Measurements from ENCODE around the gene USP17L18.
"Not testable (repeated sequence)": the region's sequence is repeated elsewhere in the genome, so short reads cannot be mapped to it uniquely, and the experiment has no call there.

USP17L18 gene

DNA sequence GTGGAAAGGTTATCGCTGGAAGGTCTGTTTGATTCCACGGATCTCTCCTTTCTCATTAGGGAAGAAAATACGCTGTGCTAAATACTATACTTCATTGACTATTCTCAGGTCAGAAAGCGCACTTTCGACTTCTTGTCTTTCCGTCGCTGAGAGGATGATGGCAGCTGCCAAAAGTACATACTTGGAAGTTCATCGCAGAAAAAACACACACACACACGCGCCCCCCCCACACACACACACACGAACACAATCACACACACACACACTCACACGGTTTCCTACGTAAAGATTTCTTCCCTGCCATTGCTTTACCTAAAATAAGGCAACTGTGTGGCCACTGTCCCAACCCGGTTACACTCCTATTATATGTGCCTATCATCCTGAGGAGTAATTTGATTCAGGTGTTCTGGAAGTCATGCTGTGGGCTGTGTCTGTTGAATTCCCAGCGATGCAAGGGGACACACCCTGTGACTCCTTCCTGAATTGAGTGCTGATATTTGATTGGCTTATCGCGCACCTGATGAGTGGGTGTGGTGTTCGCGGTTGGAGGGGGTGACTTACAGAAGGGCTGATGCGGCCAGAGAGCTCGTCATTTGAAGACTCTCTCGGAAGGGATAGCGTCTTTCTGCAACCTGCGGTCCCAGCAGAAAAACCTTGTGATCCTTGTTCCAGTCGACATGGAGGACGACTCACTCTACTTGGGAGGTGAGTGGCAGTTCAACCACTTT is at the start of gene USP17L18:
Gene USP17L18 (plus strand): TSS at position 678 of the 728 bp plus-strand sequence. CDS start 0 bp downstream, at position 678.
- H3K9me3 Mint-ChIP-seq; H3K4me3 Mint-ChIP-seq; H3K4me1 Mint-ChIP-seq; H3K36me3 Mint-ChIP-seq (ENCODE audit: low read depth); DNase-seq; H3K27me3 Mint-ChIP-seq (ENCODE audit: low read depth, poor library complexity); H3K27ac Mint-ChIP-seq: not testable (repeated sequence)

- DNase-seq; H3K27me3 Mint-ChIP-seq (ENCODE audit: low read depth, poor library complexity); H3K4me1 Mint-ChIP-seq; H3K36me3 Mint-ChIP-seq (ENCODE audit: low read depth); H3K27ac Mint-ChIP-seq; H3K4me3 Mint-ChIP-seq; H3K9me3 Mint-ChIP-seq: not testable (repeated sequence)
These were observed 38.1 kb upstream of the USP17L18 start, which contains the start of gene USP17L10 for GRCh38 chr4:9210357-9210756. Gene USP17L10 (plus strand): TSS chr4:9210657. CDS start chr4:9210657, 0 bp downstream.

DNA sequence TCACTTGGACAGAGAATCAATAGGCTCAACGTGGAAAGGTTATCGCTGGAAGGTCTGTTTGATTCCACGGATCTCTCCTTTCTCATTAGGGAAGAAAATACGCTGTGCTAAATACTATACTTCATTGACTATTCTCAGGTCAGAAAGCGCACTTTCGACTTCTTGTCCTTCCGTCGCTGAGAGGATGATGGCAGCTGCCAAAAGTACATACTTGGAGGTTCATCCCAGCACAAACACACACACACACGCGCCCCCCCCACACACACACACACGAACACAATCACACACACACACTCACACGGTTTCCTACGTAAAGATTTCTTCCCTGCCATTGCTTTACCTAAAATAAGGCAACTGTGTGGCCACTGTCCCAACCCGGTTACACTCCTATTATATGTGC is 33.7 kb upstream of the USP17L18 start:
- H3K27ac Mint-ChIP-seq; H3K27me3 Mint-ChIP-seq (ENCODE audit: low read depth, poor library complexity); H3K4me1 Mint-ChIP-seq; H3K4me3 Mint-ChIP-seq; DNase-seq; H3K36me3 Mint-ChIP-seq (ENCODE audit: low read depth); H3K9me3 Mint-ChIP-seq: not testable (repeated sequence)

GRCh38 chr4:9215105-9215504 is 33.3 kb upstream of the USP17L18 start, which contains the start of gene USP17L11:
Gene USP17L11 (plus strand): TSS chr4:9215405. CDS start chr4:9215405, 0 bp downstream.
- not testable (repeated sequence) for DNase-seq; H3K4me3 Mint-ChIP-seq; H3K36me3 Mint-ChIP-seq (ENCODE audit: low read depth); H3K27ac Mint-ChIP-seq; H3K4me1 Mint-ChIP-seq; H3K27me3 Mint-ChIP-seq (ENCODE audit: low read depth, poor library complexity); H3K9me3 Mint-ChIP-seq

GRCh38 chr4:9219852-9220251 is 28.6 kb upstream of the USP17L18 start, which contains the start of gene USP17L12:
Gene USP17L12 (plus strand): TSS chr4:9220152. CDS start chr4:9220152, 0 bp downstream.
- not testable (repeated sequence) for H3K4me1 Mint-ChIP-seq; DNase-seq; H3K27ac Mint-ChIP-seq; H3K9me3 Mint-ChIP-seq; H3K4me3 Mint-ChIP-seq; H3K36me3 Mint-ChIP-seq (ENCODE audit: low read depth); H3K27me3 Mint-ChIP-seq (ENCODE audit: low read depth, poor library complexity)

DNA sequence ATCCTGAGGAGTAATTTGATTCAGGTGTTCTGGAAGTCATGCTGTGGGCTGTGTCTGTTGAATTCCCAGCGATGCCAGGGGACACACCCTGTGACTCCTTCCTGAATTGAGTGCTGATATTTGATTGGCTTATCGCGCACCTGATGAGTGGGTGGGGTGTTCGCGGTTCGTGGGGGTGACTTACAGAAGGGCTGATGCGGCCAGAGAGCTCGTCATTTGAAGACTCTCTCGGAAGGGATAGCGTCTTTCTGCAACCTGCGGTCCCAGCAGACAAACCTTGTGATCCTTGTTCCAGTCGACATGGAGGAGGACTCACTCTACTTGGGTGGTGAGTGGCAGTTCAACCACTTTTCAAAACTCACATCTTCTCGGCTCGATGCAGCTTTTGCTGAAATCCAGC is 23.8 kb upstream of the USP17L18 start, which contains the start of gene USP17L13:
Gene USP17L13 (plus strand): TSS at position 301 of the 400 bp plus-strand sequence. CDS start 0 bp downstream, at position 301.
- H3K9me3 Mint-ChIP-seq; H3K27me3 Mint-ChIP-seq (ENCODE audit: low read depth, poor library complexity); H3K4me3 Mint-ChIP-seq; DNase-seq; H3K4me1 Mint-ChIP-seq; H3K36me3 Mint-ChIP-seq (ENCODE audit: low read depth); H3K27ac Mint-ChIP-seq: not testable (repeated sequence)

DNA sequence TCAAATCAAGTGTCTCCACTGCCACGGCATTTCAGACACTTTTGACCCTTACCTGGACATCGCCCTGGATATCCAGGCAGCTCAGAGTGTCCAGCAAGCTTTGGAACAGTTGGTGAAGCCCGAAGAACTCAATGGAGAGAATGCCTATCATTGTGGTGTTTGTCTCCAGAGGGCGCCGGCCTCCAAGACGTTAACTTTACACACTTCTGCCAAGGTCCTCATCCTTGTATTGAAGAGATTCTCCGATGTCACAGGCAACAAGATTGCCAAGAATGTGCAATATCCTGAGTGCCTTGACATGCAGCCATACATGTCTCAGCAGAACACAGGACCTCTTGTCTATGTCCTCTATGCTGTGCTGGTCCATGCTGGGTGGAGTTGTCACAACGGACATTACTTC is 18.2 kb upstream of the USP17L18 start:
- H3K36me3 Mint-ChIP-seq (ENCODE audit: low read depth); H3K4me3 Mint-ChIP-seq; H3K4me1 Mint-ChIP-seq; H3K27ac Mint-ChIP-seq; H3K9me3 Mint-ChIP-seq; H3K27me3 Mint-ChIP-seq (ENCODE audit: low read depth, poor library complexity): not testable (repeated sequence)
- peak; percentile 0 for DNase-seq

DNA sequence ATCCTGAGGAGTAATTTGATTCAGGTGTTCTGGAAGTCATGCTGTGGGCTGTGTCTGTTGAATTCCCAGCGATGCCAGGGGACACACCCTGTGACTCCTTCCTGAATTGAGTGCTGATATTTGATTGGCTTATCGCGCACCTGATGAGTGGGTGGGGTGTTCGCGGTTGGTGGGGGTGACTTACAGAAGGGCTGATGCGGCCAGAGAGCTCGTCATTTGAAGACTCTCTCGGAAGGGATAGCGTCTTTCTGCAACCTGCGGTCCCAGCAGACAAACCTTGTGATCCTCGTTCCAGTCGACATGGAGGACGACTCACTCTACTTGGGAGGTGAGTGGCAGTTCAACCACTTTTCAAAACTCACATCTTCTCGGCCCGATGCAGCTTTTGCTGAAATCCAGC is 14.3 kb upstream of the USP17L18 start, which contains the start of gene USP17L15:
Gene USP17L15 (plus strand): TSS at position 301 of the 400 bp plus-strand sequence. CDS start 0 bp downstream, at position 301.
- not testable (repeated sequence) for H3K27ac Mint-ChIP-seq; H3K4me3 Mint-ChIP-seq; H3K4me1 Mint-ChIP-seq; H3K36me3 Mint-ChIP-seq (ENCODE audit: low read depth); DNase-seq; H3K27me3 Mint-ChIP-seq (ENCODE audit: low read depth, poor library complexity); H3K9me3 Mint-ChIP-seq

DNA sequence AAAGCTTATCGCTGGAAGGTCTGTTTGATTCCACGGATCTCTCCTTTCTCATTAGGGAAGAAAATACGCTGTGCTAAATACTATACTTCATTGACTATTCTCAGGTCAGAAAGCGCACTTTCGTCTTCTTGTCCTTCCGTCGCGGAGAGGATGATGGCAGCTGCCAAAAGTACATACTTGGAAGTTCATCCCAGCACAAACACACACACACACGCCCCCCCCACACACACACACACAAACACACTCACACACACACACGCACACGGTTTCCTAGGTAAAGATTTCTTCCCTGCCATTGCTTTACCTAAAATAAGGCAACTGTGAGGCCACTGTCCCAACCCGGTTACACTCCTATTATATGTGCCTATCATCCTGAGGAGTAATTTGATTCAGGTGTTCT is 10.0 kb upstream of the USP17L18 start:
- not testable (repeated sequence) for H3K27me3 Mint-ChIP-seq (ENCODE audit: low read depth, poor library complexity); H3K4me3 Mint-ChIP-seq; H3K27ac Mint-ChIP-seq; H3K36me3 Mint-ChIP-seq (ENCODE audit: low read depth); H3K4me1 Mint-ChIP-seq; DNase-seq; H3K9me3 Mint-ChIP-seq

DNA sequence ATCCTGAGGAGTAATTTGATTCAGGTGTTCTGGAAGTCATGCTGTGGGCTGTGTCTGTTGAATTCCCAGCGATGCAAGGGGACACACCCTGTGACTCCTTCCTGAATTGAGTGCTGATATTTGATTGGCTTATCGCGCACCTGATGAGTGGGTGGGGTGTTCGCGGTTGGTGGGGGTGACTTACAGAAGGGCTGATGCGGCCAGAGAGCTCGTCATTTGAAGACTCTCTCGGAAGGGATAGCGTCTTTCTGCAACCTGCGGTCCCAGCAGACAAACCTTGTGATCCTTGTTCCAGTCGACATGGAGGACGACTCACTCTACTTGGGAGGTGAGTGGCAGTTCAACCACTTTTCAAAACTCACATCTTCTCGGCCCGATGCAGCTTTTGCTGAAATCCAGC is 4.9 kb upstream of the USP17L18 start, which contains the start of gene USP17L17:
Gene USP17L17 (plus strand): TSS at position 301 of the 400 bp plus-strand sequence. CDS start 0 bp downstream, at position 301.
- not testable (repeated sequence) for H3K27me3 Mint-ChIP-seq (ENCODE audit: low read depth, poor library complexity); H3K36me3 Mint-ChIP-seq (ENCODE audit: low read depth); H3K9me3 Mint-ChIP-seq; H3K4me3 Mint-ChIP-seq; DNase-seq; H3K27ac Mint-ChIP-seq; H3K4me1 Mint-ChIP-seq

- H3K9me3 Mint-ChIP-seq; H3K27me3 Mint-ChIP-seq (ENCODE audit: low read depth, poor library complexity); H3K27ac Mint-ChIP-seq; H3K4me1 Mint-ChIP-seq; DNase-seq; H3K4me3 Mint-ChIP-seq; H3K36me3 Mint-ChIP-seq (ENCODE audit: low read depth): not testable (repeated sequence)
These were observed 4.6 kb downstream of the USP17L18 start, which contains the start of gene USP17L19 for GRCh38 chr4:9253078-9253477. Gene USP17L19 (plus strand): TSS chr4:9253378. CDS start chr4:9253378, 0 bp downstream.

- H3K27ac Mint-ChIP-seq; H3K36me3 Mint-ChIP-seq (ENCODE audit: low read depth); H3K27me3 Mint-ChIP-seq (ENCODE audit: low read depth, poor library complexity); H3K9me3 Mint-ChIP-seq; DNase-seq; H3K4me3 Mint-ChIP-seq; H3K4me1 Mint-ChIP-seq: not testable (repeated sequence)
These were observed 9.4 kb downstream of the USP17L18 start, which contains the start of gene USP17L20 for GRCh38 chr4:9257824-9258223. Gene USP17L20 (plus strand): TSS chr4:9258124. CDS start chr4:9258124, 0 bp downstream.

DNA sequence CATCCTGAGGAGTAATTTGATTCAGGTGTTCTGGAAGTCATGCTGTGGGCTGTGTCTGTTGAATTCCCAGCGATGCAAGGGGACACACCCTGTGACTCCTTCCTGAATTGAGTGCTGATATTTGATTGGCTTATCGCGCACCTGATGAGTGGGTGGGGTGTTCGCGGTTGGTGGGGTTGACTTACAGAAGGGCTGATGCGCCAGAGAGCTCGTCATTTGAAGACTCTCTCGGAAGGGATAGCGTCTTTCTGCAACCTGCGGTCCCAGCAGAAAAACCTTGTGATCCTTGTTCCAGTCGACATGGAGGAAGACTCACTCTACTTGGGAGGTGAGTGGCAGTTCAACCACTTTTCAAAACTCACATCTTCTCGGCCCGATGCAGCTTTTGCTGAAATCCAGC is 14.1 kb downstream of the USP17L18 start, which contains the start of gene USP17L21:
Gene USP17L21 (plus strand): TSS at position 301 of the 400 bp plus-strand sequence. CDS start 0 bp downstream, at position 301.
- not testable (repeated sequence) for H3K27ac Mint-ChIP-seq; DNase-seq; H3K9me3 Mint-ChIP-seq; H3K27me3 Mint-ChIP-seq (ENCODE audit: low read depth, poor library complexity); H3K36me3 Mint-ChIP-seq (ENCODE audit: low read depth); H3K4me3 Mint-ChIP-seq; H3K4me1 Mint-ChIP-seq

GRCh38 chr4:9267319-9267718 is 18.9 kb downstream of the USP17L18 start, which contains the start of gene USP17L22:
Gene USP17L22 (plus strand): TSS chr4:9267619. CDS start chr4:9267619, 0 bp downstream.
- DNase-seq; H3K36me3 Mint-ChIP-seq (ENCODE audit: low read depth); H3K4me3 Mint-ChIP-seq; H3K4me1 Mint-ChIP-seq; H3K27me3 Mint-ChIP-seq (ENCODE audit: low read depth, poor library complexity); H3K27ac Mint-ChIP-seq; H3K9me3 Mint-ChIP-seq: not testable (repeated sequence)

Data from nephron progenitor cell (in vitro differentiated cells).